HepG2 (cell line): ENCODE data around the gene TACO1. TPM values are rescaled to one million over a fixed set of nuclear protein-coding genes. Genes with fewer than 3 reads are reported as not detected.
A peak's percentile ranks its signal among the peaks of the same experiment; 100 is the strongest.

Source experiments
- AHR ChIP-seq: IDR thresholded peaks from 2 replicates; pipeline ENCODE4 v1.6.1; 2018; ENCODE audit warnings: missing genetic modification reagents, missing compliant biosample characterization
- ARNT ChIP-seq: fragments of 450-650 bp; IDR thresholded peaks from 2 replicates; pipeline ENCODE4 v1.6.1; 2017
- BRCA1 ChIP-seq: sonication (generic); formaldehyde crosslinking; IDR thresholded peaks from 2 replicates; pipeline ENCODE4 v1.4.0; 2020; ENCODE audit warnings: missing genetic modification reagents
- CENPT ChIP-seq: sonication (generic); formaldehyde crosslinking; IDR thresholded peaks from 2 replicates; pipeline ENCODE4 v1.8.0; 2022; ENCODE audit warnings: low read depth, mild to moderate bottlenecking, moderate library complexity, missing genetic modification reagents
- DMTF1 ChIP-seq: sonication (generic); formaldehyde crosslinking; IDR thresholded peaks from 2 replicates; pipeline ENCODE4 v1.4.0; 2020; ENCODE audit warnings: mild to moderate bottlenecking, missing genetic modification reagents
- EED ChIP-seq: sonication (generic); formaldehyde crosslinking; IDR thresholded peaks from 2 replicates; pipeline ENCODE4 v1.5.0; 2020; ENCODE audit warnings: mild to moderate bottlenecking, missing genetic modification reagents
- ETV5 ChIP-seq: IDR thresholded peaks from 2 replicates; pipeline ENCODE4 v1.6.1; 2018; ENCODE audit warnings: missing biosample characterization, missing genetic modification reagents, inconsistent platforms, borderline replicate concordance
- FOXA1 ChIP-seq, 2 experiments: fragments of 450-650 bp in 1 of 2; sonication (generic) in 1 of 2; formaldehyde crosslinking in 1 of 2; IDR thresholded peaks; 2 replicates each; pipeline versions ENCODE4 v1.4.0 to v1.6.1; 2016 to 2020; ENCODE audit warnings: missing genetic modification reagents in 1 of 2
- HNRNPL ChIP-seq: fragments of 200-400 bp; formaldehyde crosslinking; IDR thresholded peaks from 2 replicates; pipeline ENCODE4 v1.6.1; 2017; ENCODE audit warnings: mild to moderate bottlenecking, low read depth, low read length
- MNT ChIP-seq: fragments of 450-650 bp; IDR thresholded peaks from 2 replicates; pipeline ENCODE4 v1.6.1; 2016
- NR2F2 ChIP-seq: IDR thresholded peaks from 2 replicates; pipeline ENCODE4 v1.6.1; 2012; ENCODE audit warnings: low read depth, inconsistent platforms, borderline replicate concordance
- SMARCC2 ChIP-seq: fragments of 450-650 bp; IDR thresholded peaks from 2 replicates; pipeline ENCODE4 v1.6.1; 2017; ENCODE audit warnings: antibody characterized with exemption, mild to moderate bottlenecking
- TEAD2 ChIP-seq: sonication (generic); formaldehyde crosslinking; IDR thresholded peaks from 2 replicates; pipeline ENCODE4 v1.9.0; 2021; ENCODE audit warnings: missing genetic modification reagents
- ZHX1 ChIP-seq: sonication (generic); formaldehyde crosslinking; IDR thresholded peaks from 2 replicates; pipeline ENCODE4 v1.8.1; 2022; ENCODE audit warnings: low read depth, mild to moderate bottlenecking, missing genetic modification reagents
- ZNF12 ChIP-seq: sonication (generic); formaldehyde crosslinking; IDR thresholded peaks from 2 replicates; pipeline ENCODE4 v1.5.0; 2020; ENCODE audit warnings: missing genetic modification reagents
- ZNF232 ChIP-seq: sonication (generic); formaldehyde crosslinking; IDR thresholded peaks from 2 replicates; pipeline ENCODE4 v1.4.0; 2020; ENCODE audit warnings: missing genetic modification reagents, borderline replicate concordance
- ZNF251 ChIP-seq: sonication (generic); formaldehyde crosslinking; IDR thresholded peaks from 2 replicates; pipeline ENCODE4 v1.9.0; 2021; ENCODE audit warnings: mild to moderate bottlenecking, missing genetic modification reagents
- ZNF333 ChIP-seq: sonication (generic); formaldehyde crosslinking; IDR thresholded peaks from 2 replicates; pipeline ENCODE4 v1.4.0; 2020; ENCODE audit warnings: mild to moderate bottlenecking, missing genetic modification reagents, borderline replicate concordance
- ZNF451 ChIP-seq: sonication (generic); formaldehyde crosslinking; IDR thresholded peaks from 2 replicates; pipeline ENCODE4 v1.5.0; 2020; ENCODE audit warnings: mild to moderate bottlenecking, missing genetic modification reagents
- ZNF569 ChIP-seq: sonication (generic); formaldehyde crosslinking; IDR thresholded peaks from 2 replicates; pipeline ENCODE4 v1.5.0; 2020; ENCODE audit warnings: mild to moderate bottlenecking, missing genetic modification reagents, moderate library complexity, borderline replicate concordance
- ZNF576 ChIP-seq: sonication (generic); formaldehyde crosslinking; IDR thresholded peaks from 2 replicates; pipeline ENCODE4 v1.4.0; 2020; ENCODE audit warnings: mild to moderate bottlenecking, missing genetic modification reagents
- ZSCAN21 ChIP-seq: sonication (generic); formaldehyde crosslinking; IDR thresholded peaks from 2 replicates; pipeline ENCODE4 v1.8.0; 2022; ENCODE audit warnings: mild to moderate bottlenecking, missing genetic modification reagents, moderate library complexity, borderline replicate concordance
- polyA plus RNA-seq, 8 experiments: library from polyadenylated mRNA; depleted of rRNA in 3 of 8; stranded (reverse) in 7 of 8; unstranded in 1 of 8; fragments of >200 nt; fragmentation: Illumina TruSeq in 4 of 8; extraction: Trizol in 4 of 8; gene quantifications; 2 replicates each; pipeline versions ENCODE4 v1.2.1 to v1.2.3, GENCODE V29; 2011 to 2016; ENCODE audit warnings: low read depth in 4 of 8, missing spikeins in 1 of 8, mixed read lengths in 1 of 8; ENCODE audit not compliant: insufficient read depth in 1 of 8
- total RNA-seq, 5 experiments: library from RNA; depleted of rRNA; stranded (reverse); fragments of >200 nt; fragmentation: Illumina TruSeq; extraction: Trizol; gene quantifications; 2 replicates each; pipeline ENCODE4 v1.2.3, GENCODE V29; 2016; ENCODE audit warnings: low read depth in 1 of 5

The TACO1 gene
- total and polyA plus RNA-seq, 2 of the 13 experiments (the other 11 are each of a cell fraction or from before 2014, with no cell fraction given): 34.7 to 53.6 TPM

- TF ChIP-seq ZHX1 (CRISPR knock-in tag) (peak; percentile 64; the same call in 1 of the 2 replicates), HNRNPL (peak; percentile 83), CENPT (CRISPR knock-in tag) (no peak), ZNF232 (CRISPR knock-in tag) (peak; percentile 93; the same call in 1 of the 2 replicates), AHR (peak; percentile 99), ETV5 (CRISPR knock-in tag) (peak; percentile 86), FOXA1 (IDR thresholded peaks at IDR 0.05) (no peak), FOXA1 (CRISPR knock-in tag; IDR thresholded peaks at IDR 0.05) (peak; percentile 74), ZNF451 (no peak), SMARCC2 (peak; percentile 55; the same call in 1 of the 2 replicates), DMTF1 (no peak), ZNF251 (CRISPR knock-in tag) (no peak), ZNF576 (CRISPR knock-in tag) (no peak), ZNF12 (CRISPR knock-in tag) (peak; percentile 89), ZSCAN21 (peak; percentile 96), NR2F2 (peak; percentile 68; the same call in 1 of the 2 replicates), BRCA1 (CRISPR knock-in tag) (peak; percentile 97), ZNF569 (CRISPR knock-in tag) (0 out of 2 replicates have a peak, but pooled peaks have one; percentile 39), ZNF333 (CRISPR knock-in tag) (peak; percentile 79; the same call in 1 of the 2 replicates), MNT (no peak), TEAD2 (CRISPR knock-in tag) (0 out of 2 replicates have a peak, but pooled peaks have one; percentile 24), EED (CRISPR knock-in tag) (peak; percentile 62; the same call in 1 of the 2 replicates), ARNT (no peak)
These were observed at the start of gene TACO1 (continued) for GRCh38 chr17:63600569-63601438.
